Raji (cell line): ENCODE measurements around the gene STAG2.

Experiments
- POLR2A ChIP-seq: IDR thresholded peaks from 2 replicates; pipeline ENCODE4 v1.6.1; 2011; ENCODE audit warnings: low read depth, low read length, control low read depth; ENCODE audit not compliant: insufficient read depth

The STAG2 gene

GRCh38 chrX:123961268-123962005, at the start of gene STAG2:
Gene STAG2, plus strand, starts transcription at chrX:123961706. Its CDS starts 60,922 bp downstream, at chrX:124022628.
- TF ChIP-seq POLR2A: peak; percentile 38; the same call in 1 of the 2 replicates

- TF ChIP-seq POLR2A: no peak
Observed at GRCh38 chrX:123917069-123917468, 44.4 kb upstream of the STAG2 start.

- no peak for TF ChIP-seq POLR2A
Observed at GRCh38 chrX:123918106-123918721, 43.3 kb upstream of the STAG2 start.

GRCh38 chrX:123920105-123920785, 41.3 kb upstream of the STAG2 start:
- no peak for TF ChIP-seq POLR2A

GRCh38 chrX:123923211-123923610, 38.3 kb upstream of the STAG2 start:
- TF ChIP-seq POLR2A: no peak

- TF ChIP-seq POLR2A: no peak
Observed at GRCh38 chrX:123924186-123924585, 37.3 kb upstream of the STAG2 start.

GRCh38 chrX:123927845-123928244, 33.7 kb upstream of the STAG2 start:
- no peak for TF ChIP-seq POLR2A

- TF ChIP-seq POLR2A: no peak
Observed at GRCh38 chrX:123943074-123943473, 18.4 kb upstream of the STAG2 start.

- TF ChIP-seq POLR2A: no peak
Observed at GRCh38 chrX:123943488-123943887, 18.0 kb upstream of the STAG2 start.

- no peak for TF ChIP-seq POLR2A
Observed at GRCh38 chrX:123949846-123950245, 11.7 kb upstream of the STAG2 start.

GRCh38 chrX:123959281-123960063, 2.0 kb upstream of the STAG2 start:
- no peak for TF ChIP-seq POLR2A

- no peak for TF ChIP-seq POLR2A
Observed at GRCh38 chrX:123960956-123961267, 594 bp upstream of the STAG2 start.

GRCh38 chrX:123962006-123962467, 531 bp downstream of the STAG2 start:
- no peak for TF ChIP-seq POLR2A

- TF ChIP-seq POLR2A: peak; percentile 60
Observed at GRCh38 chrX:123962794-123963373, 1.4 kb downstream of the STAG2 start.
